Caco-2 (cell line): ENCODE data around the gene CNDP2. TPM values are rescaled to one million over a fixed set of nuclear protein-coding genes. Genes with fewer than 3 reads are reported as not detected.
A peak's percentile ranks its signal among the peaks of the same experiment; 100 is the strongest.

Experiments used
- BruUV-seq: library from RNA; stranded (reverse); fragments of 400-500 nt; replicated peaks from 2 replicates; lab custom pipeline; 2021; lab: Mats Ljungman, UMichigan
- CTCF ChIA-PET: fragments of 300-600 bp; sonication (Branson Sonifier 250); formaldehyde crosslinking; loops from one replicate; lab custom pipeline; 2022; ENCODE audit warnings: antibody characterized with exemption; lab: Charles Lee
- POLR2A ChIA-PET: fragments of 300-600 bp; sonication (Branson Sonifier 250); formaldehyde crosslinking; loops from one replicate; lab custom pipeline; 2022; ENCODE audit warnings: antibody characterized with exemption; lab: Charles Lee
- DNase-seq, 2 experiments: peaks; one replicate each; pipeline versions ENCODE4 v3.0.0 to v3.0.0-alpha.2; 2020 to 2022
- H3K27me3 ChIP-seq: replicated peaks from 2 replicates; pipeline ENCODE4 v1.6.0; 2011; ENCODE audit warnings: low read length; ENCODE audit not compliant: control insufficient read depth, insufficient read depth
- H3K36me3 ChIP-seq: 2 replicates; pipeline ENCODE4 v1.5.1; 2011; ENCODE audit warnings: low read length; ENCODE audit not compliant: control insufficient read depth, insufficient read depth
- H3K4me1 ChIP-seq: fragments of 250-450 bp; sonication (Bioruptor Pico); 2 replicates; pipeline ENCODE4 v1.5.1; 2020; ENCODE audit warnings: mild to moderate bottlenecking
- H3K4me3 ChIP-seq: 2 replicates; pipeline ENCODE4 v1.5.1; 2011; ENCODE audit warnings: low read depth, mild to moderate bottlenecking, control low read depth, low read length
- H3K9me3 ChIP-seq: fragments of 250-450 bp; sonication (Bioruptor Pico); 2 replicates; pipeline ENCODE4 v1.5.1; 2020; ENCODE audit warnings: mild to moderate bottlenecking, moderate library complexity
- H3K27ac Mint-ChIP-seq: one replicate; pipeline ENCODE4 v1.8.0; 2022; ENCODE audit warnings: mixed read lengths; ENCODE audit not compliant: unreplicated experiment
- H3K27me3 Mint-ChIP-seq: one replicate; pipeline ENCODE4 v1.8.0; 2022; ENCODE audit warnings: mixed read lengths; ENCODE audit not compliant: insufficient read depth, unreplicated experiment
- H3K36me3 Mint-ChIP-seq: one replicate; pipeline ENCODE4 v1.8.0; 2022; ENCODE audit warnings: mild to moderate bottlenecking, mixed read lengths; ENCODE audit not compliant: insufficient read depth, unreplicated experiment
- H3K4me1 Mint-ChIP-seq: one replicate; pipeline ENCODE4 v1.8.0; 2022; ENCODE audit warnings: low read depth, mixed read lengths; ENCODE audit not compliant: unreplicated experiment
- H3K4me3 Mint-ChIP-seq: one replicate; pipeline ENCODE4 v1.8.0; 2022; ENCODE audit warnings: mild to moderate bottlenecking, moderate library complexity, mixed read lengths; ENCODE audit not compliant: unreplicated experiment
- H3K9me3 Mint-ChIP-seq: one replicate; pipeline ENCODE4 v1.8.0; 2022; ENCODE audit warnings: mixed read lengths; ENCODE audit not compliant: unreplicated experiment
- intact Hi-C: fragments of 100-400 bp; cut with micrococcal nuclease; formaldehyde crosslinking; loops from one replicate; pipeline ENCODE4 v1.10.0; 2022; ENCODE audit not compliant: unreplicated experiment
- total RNA-seq: library from RNA; stranded (reverse); gene quantifications from 2 replicates; pipeline ENCODE4 v1.2.3, GENCODE V29; 2022
- TF ChIP-seq, protein P1 (sequence below), 2 experiments: fragments of 200-600 bp in 1 of 2; IDR thresholded peaks; 1 replicate in 1 of 2; 2 replicates in 1 of 2; pipeline versions ENCODE4 v1.5.1 to v1.8.0; 2011 to 2022; ENCODE audit warnings: antibody characterized with exemption in 1 of 2, control low read depth in 1 of 2, inconsistent platforms in 1 of 2, low read depth in 1 of 2, low read length in 1 of 2, mild to moderate bottlenecking in 1 of 2, moderate library complexity in 1 of 2; ENCODE audit not compliant: insufficient read depth in 1 of 2, severe bottlenecking in 1 of 2, unreplicated experiment in 1 of 2

The CNDP2 gene
- total RNA-seq, 1 experiment from 2014 or later: 113 TPM

DNA sequence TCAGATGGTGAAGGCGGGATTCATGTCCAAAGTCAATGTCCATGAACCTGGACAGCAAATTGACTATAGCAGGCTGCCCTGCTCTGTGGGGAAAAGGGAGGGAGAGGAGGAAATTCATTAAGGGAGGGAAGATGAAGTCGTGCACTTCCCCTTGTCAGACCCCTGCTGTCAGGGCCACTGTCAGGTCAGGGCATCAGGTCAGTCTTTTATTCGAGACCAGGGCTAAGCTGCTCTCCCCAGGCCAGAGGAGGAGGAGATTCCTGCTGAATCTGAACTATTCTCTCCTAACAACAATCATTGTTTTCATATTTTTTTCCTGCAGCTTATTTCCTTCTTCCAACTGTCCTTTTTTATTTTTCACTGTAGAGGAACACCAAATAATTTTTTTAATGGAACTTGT, 55.3 kb downstream of the CNDP2 start:
- POLR2A ChIA-PET: interaction anchor here (1.0 to 1.2 kb wide), 2 partner anchors 34 to 55 kb away, joined by 3 to 7 read pairs; partner anchors contain the start of gene CNDP2
- Mint-ChIP-seq H3K4me1 (no peaks in the 10 kb centered on the region), H3K4me3 (no peak overlapping the region), H3K9me3 (no peaks in the 10 kb centered on the region), H3K27ac (no peak overlapping the region), H3K27me3 (no peaks in the 10 kb centered on the region), H3K36me3 (no peaks in the 10 kb centered on the region)
- DNase-seq: no peak
- H3K9me3 ChIP-seq: no peaks in the 10 kb centered on the region
- intact Hi-C loops: no loop called here
- H3K4me3 ChIP-seq: no peak overlapping the region
- no peaks in the 10 kb centered on the region for H3K27me3 ChIP-seq
- TF ChIP-seq, protein P1, sequence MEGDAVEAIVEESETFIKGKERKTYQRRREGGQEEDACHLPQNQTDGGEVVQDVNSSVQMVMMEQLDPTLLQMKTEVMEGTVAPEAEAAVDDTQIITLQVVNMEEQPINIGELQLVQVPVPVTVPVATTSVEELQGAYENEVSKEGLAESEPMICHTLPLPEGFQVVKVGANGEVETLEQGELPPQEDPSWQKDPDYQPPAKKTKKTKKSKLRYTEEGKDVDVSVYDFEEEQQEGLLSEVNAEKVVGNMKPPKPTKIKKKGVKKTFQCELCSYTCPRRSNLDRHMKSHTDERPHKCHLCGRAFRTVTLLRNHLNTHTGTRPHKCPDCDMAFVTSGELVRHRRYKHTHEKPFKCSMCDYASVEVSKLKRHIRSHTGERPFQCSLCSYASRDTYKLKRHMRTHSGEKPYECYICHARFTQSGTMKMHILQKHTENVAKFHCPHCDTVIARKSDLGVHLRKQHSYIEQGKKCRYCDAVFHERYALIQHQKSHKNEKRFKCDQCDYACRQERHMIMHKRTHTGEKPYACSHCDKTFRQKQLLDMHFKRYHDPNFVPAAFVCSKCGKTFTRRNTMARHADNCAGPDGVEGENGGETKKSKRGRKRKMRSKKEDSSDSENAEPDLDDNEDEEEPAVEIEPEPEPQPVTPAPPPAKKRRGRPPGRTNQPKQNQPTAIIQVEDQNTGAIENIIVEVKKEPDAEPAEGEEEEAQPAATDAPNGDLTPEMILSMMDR (IDR thresholded peaks at IDR 0.05; ENCODE audit: insufficient read depth in 1 of 2, low read depth in 1 of 2, low read length in 1 of 2, severe bottlenecking in 1 of 2, unreplicated experiment in 1 of 2): no peak
- BruUV-seq: no TSS peak
- CTCF ChIA-PET: interaction anchor here (0.6 to 1.4 kb wide), 14 partner anchors 9 to 357 kb away, joined by 3 to 17 read pairs (median 4); partner anchors contain the start of genes CNDP1 and CNDP2
- H3K4me1 ChIP-seq: no peaks in the 10 kb centered on the region
- no peaks in the 10 kb centered on the region for H3K36me3 ChIP-seq

DNA sequence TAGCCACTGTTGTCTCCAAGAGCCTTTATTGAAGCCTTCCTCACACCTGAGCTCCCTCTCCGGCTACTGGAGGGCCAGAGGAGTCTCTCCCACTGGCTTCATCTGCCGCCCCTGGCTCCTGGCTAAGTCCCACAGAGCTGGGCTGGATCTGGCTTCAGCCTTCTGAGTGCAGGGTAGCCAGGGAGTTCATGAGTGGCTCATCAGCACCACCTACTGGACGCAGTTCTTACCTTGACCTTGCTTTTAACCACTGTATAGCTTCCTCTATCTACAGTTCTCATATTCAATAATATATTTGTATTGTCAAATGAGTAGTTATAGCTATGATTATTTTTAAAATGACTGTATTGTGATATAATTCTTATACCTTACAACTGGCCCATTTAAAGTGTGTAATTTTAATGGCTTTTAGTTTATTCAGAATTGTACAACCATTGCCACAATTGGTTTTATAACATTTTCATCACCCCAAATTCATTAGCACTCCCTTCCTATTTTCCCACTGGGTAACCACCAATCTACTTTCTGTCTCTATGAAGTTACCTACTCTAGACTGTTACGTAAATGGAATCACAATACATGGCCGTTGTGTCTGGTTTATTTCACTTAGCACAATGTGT, 55.9 kb downstream of the CNDP2 start:
- POLR2A ChIA-PET: interaction anchor here (1.0 to 1.2 kb wide), 2 partner anchors 35 to 56 kb away, joined by 3 to 7 read pairs; partner anchors contain the start of gene CNDP2
- DNase-seq: peak; percentile 70 to 71
- CTCF ChIA-PET: interaction anchor here (0.6 to 1.4 kb wide), 14 partner anchors 10 to 357 kb away, joined by 3 to 17 read pairs (median 4); partner anchors contain the start of genes CNDP1 and CNDP2
- intact Hi-C loops: loop anchor here (1.0 kb wide), 3 partner anchors 56 to 199 kb away; partner anchors contain the start of gene CNDP2
- Histone ChIP-seq H3K36me3 (no peaks in the 10 kb centered on the region), H3K27me3 (no peaks in the 10 kb centered on the region), H3K4me3 (no peak overlapping the region), H3K4me1 (no peaks in the 10 kb centered on the region), H3K9me3 (no peaks in the 10 kb centered on the region)
- TF ChIP-seq, protein P1 (IDR thresholded peaks at IDR 0.05; ENCODE audit: insufficient read depth in 1 of 2, low read depth in 1 of 2, low read length in 1 of 2, severe bottlenecking in 1 of 2, unreplicated experiment in 1 of 2): peak; percentile 50 to 57
- no peaks in the 10 kb centered on the region for H3K9me3 Mint-ChIP-seq
- H3K36me3 Mint-ChIP-seq: no peaks in the 10 kb centered on the region
- no peaks in the 10 kb centered on the region for H3K27me3 Mint-ChIP-seq
- no TSS peak for BruUV-seq
- no peak overlapping the region for H3K4me3 Mint-ChIP-seq
- H3K4me1 Mint-ChIP-seq: no peaks in the 10 kb centered on the region
- no peak overlapping the region for H3K27ac Mint-ChIP-seq

DNA sequence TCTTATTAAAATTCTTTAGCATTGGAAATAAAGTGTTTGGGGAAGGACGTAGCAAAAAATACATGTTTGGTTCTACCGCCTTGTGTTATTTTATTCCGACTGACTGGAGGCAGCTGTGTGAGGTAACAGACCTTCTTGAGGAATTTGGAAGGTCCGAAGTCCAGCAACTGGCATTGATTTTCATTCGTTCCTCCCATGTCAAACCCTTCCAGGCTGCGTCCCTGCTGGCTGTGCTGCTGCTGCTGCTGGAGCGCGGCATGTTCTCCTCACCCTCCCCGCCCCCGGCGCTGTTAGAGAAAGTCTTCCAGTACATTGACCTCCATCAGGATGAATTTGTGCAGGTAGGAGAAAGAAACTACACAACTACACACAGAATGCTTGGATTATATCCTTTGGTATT, 60.0 kb downstream of the CNDP2 start:
- H3K9me3 ChIP-seq: no peaks in the 10 kb centered on the region
- DNase-seq: no peak
- no peak overlapping the region for H3K4me3 ChIP-seq
- intact Hi-C loops: no loop called here
- ChIA-PET POLR2A (no interaction called here), CTCF (no interaction called here)
- Mint-ChIP-seq H3K36me3 (no peaks in the 10 kb centered on the region), H3K27me3 (no peaks in the 10 kb centered on the region), H3K27ac (no peak overlapping the region), H3K9me3 (no peaks in the 10 kb centered on the region), H3K4me1 (no peaks in the 10 kb centered on the region), H3K4me3 (no peak overlapping the region)
- no peaks in the 10 kb centered on the region for H3K36me3 ChIP-seq
- H3K4me1 ChIP-seq: no peaks in the 10 kb centered on the region
- TF ChIP-seq, protein P1 (IDR thresholded peaks at IDR 0.05; ENCODE audit: insufficient read depth in 1 of 2, low read depth in 1 of 2, low read length in 1 of 2, severe bottlenecking in 1 of 2, unreplicated experiment in 1 of 2): no peak
- H3K27me3 ChIP-seq: no peaks in the 10 kb centered on the region
- BruUV-seq: no TSS peak
